SK-N-SH (cell line): ENCODE results near the gene KLHL7. TPM values are rescaled to one million over a fixed set of nuclear protein-coding genes. Genes with fewer than 3 reads are reported as not detected.

Experiments used
- CTCF ChIA-PET: fragments of 300-600, 350-600 bp; formaldehyde crosslinking; extraction: SDS; loops from one replicate; lab custom pipeline; 2021; lab: Yijun Ruan, JAX
- POLR2A ChIA-PET: fragments of 350-600 bp; sonication (Branson Sonifier 250); formaldehyde crosslinking; extraction: SDS; loops from one replicate; lab custom pipeline; 2020; ENCODE audit warnings: antibody characterized with exemption, inconsistent platforms; lab: Yijun Ruan, JAX
- DNase-seq: peaks from one replicate; pipeline ENCODE4 v3.0.0; 2012
- H2AFZ ChIP-seq: fragments of 200-600 bp; sonication (generic); 2 replicates; pipeline ENCODE4 v1.8.1; 2016; ENCODE audit warnings: antibody characterized with exemption, mild to moderate bottlenecking, low read depth
- H3F3A ChIP-seq: fragments of 200-600 bp; sonication (generic); replicated peaks from 2 replicates; pipeline ENCODE3; 2016; ENCODE audit warnings: antibody characterized with exemption, mild to moderate bottlenecking; ENCODE audit not compliant: insufficient read depth
- H3K27ac ChIP-seq, 2 experiments: fragments of 200-500 bp in 1 of 2; fragments of 200-600 bp in 1 of 2; sonication (Bioruptor generic) in 1 of 2; sonication (generic), shearing (Covaris generic) in 1 of 2; 2 replicates each; pipeline versions ENCODE4 v1.5.1 to v1.6.1; 2014 to 2016; ENCODE audit warnings: low read depth in 2 of 2, inconsistent platforms in 1 of 2, low read length in 1 of 2, mild to moderate bottlenecking in 1 of 2, mixed read lengths in 1 of 2
- H3K27me3 ChIP-seq: fragments of 200-600 bp; sonication (generic), shearing (Covaris generic); 2 replicates; pipeline ENCODE4 v1.6.1; 2016; ENCODE audit warnings: mixed run types; ENCODE audit not compliant: insufficient read depth
- H3K36me3 ChIP-seq, 2 experiments: fragments of 200-500 bp in 1 of 2; fragments of 200-600 bp in 1 of 2; sonication (Bioruptor generic) in 1 of 2; sonication (generic) in 1 of 2; replicated peaks in 1 of 2; 2 replicates each; pipeline versions ENCODE3 to v1.5.1; 2014 to 2016; ENCODE audit warnings: low read length in 1 of 2, mild to moderate bottlenecking in 1 of 2; ENCODE audit not compliant: insufficient read depth in 2 of 2, control insufficient read depth in 1 of 2
- H3K4me1 ChIP-seq, 2 experiments: fragments of 200-500 bp in 1 of 2; fragments of 200-600 bp in 1 of 2; sonication (Bioruptor generic) in 1 of 2; sonication (generic), shearing (Covaris generic) in 1 of 2; 2 replicates each; pipeline versions ENCODE4 v1.5.1 to v1.6.1; 2014 to 2016; ENCODE audit warnings: low read depth in 1 of 2, low read length in 1 of 2, mixed run types in 1 of 2; ENCODE audit not compliant: insufficient read depth in 2 of 2, control insufficient read depth in 1 of 2
- H3K4me2 ChIP-seq: fragments of 200-600 bp; sonication (generic), shearing (Covaris generic); 2 replicates; pipeline ENCODE4 v1.6.1; 2017; ENCODE audit warnings: mixed run types
- H3K4me3 ChIP-seq, 2 experiments: fragments of 200-500 bp in 1 of 2; fragments of 200-600 bp in 1 of 2; sonication (Bioruptor generic) in 1 of 2; sonication (generic), shearing (Covaris generic) in 1 of 2; 2 replicates each; pipeline versions ENCODE4 v1.5.1 to v1.8.1; 2014 to 2016; ENCODE audit warnings: low read depth in 2 of 2, inconsistent platforms in 1 of 2, low read length in 1 of 2, mild to moderate bottlenecking in 1 of 2, mixed read lengths in 1 of 2, moderate library complexity in 1 of 2
- H3K79me2 ChIP-seq: fragments of 200-600 bp; sonication (generic); 2 replicates; pipeline ENCODE4 v1.8.1; 2017; ENCODE audit warnings: mild to moderate bottlenecking; ENCODE audit not compliant: insufficient read depth
- H3K9ac ChIP-seq: fragments of 200-600 bp; sonication (generic); 2 replicates; pipeline ENCODE4 v1.6.1; 2017; ENCODE audit warnings: mixed run types
- H3K9me2 ChIP-seq: fragments of 200-600 bp; sonication (generic); 2 replicates; pipeline ENCODE4 v1.6.1; 2017; ENCODE audit warnings: mixed run types
- H3K9me3 ChIP-seq: fragments of 200-600 bp; sonication (generic); 2 replicates; pipeline ENCODE4 v1.6.1; 2017; ENCODE audit warnings: mixed run types, mild to moderate bottlenecking, moderate library complexity
- H4K20me1 ChIP-seq: fragments of 200-600 bp; sonication (generic); 2 replicates; pipeline ENCODE4 v1.6.1; 2017; ENCODE audit warnings: mild to moderate bottlenecking, mixed run types; ENCODE audit not compliant: insufficient read depth
- EZH2phosphoT487 ChIP-seq: fragments of 200-600 bp; sonication (generic); IDR thresholded peaks from 2 replicates; pipeline ENCODE4 v1.6.1; 2017; ENCODE audit warnings: low read depth, mixed run types, mild to moderate bottlenecking, antibody characterized with exemption, moderate library complexity, borderline replicate concordance
- FOXJ3 ChIP-seq: sonication (generic); formaldehyde crosslinking; IDR thresholded peaks from 2 replicates; pipeline ENCODE4 v1.5.1; 2020; ENCODE audit warnings: mild to moderate bottlenecking, missing genetic modification reagents
- FOXM1 ChIP-seq: IDR thresholded peaks from 2 replicates; pipeline ENCODE4 v1.4.0; 2012; ENCODE audit warnings: low read depth, mild to moderate bottlenecking
- JUND ChIP-seq: IDR thresholded peaks from 2 replicates; pipeline ENCODE4 v1.4.0; 2012
- MEF2A ChIP-seq: IDR thresholded peaks from 2 replicates; pipeline ENCODE4 v1.4.0; 2012; ENCODE audit warnings: low read depth, borderline replicate concordance
- MXI1 ChIP-seq: IDR thresholded peaks from 2 replicates; pipeline ENCODE4 v1.6.1; 2012; ENCODE audit warnings: mild to moderate bottlenecking, low read depth, low read length, improper control_type of control experiment
- NRF1 ChIP-seq: IDR thresholded peaks from 2 replicates; pipeline ENCODE4 v1.6.1; 2012; ENCODE audit warnings: low read depth, mild to moderate bottlenecking, low read length
- POLR2AphosphoS5 ChIP-seq: IDR thresholded peaks from 2 replicates; pipeline ENCODE4 v1.6.1; 2012; ENCODE audit warnings: low read depth, low read length
- RAD21 ChIP-seq: IDR thresholded peaks from 2 replicates; pipeline ENCODE4 v1.6.1; 2012; ENCODE audit warnings: mild to moderate bottlenecking, low read length
- RXRA ChIP-seq: IDR thresholded peaks from 2 replicates; pipeline ENCODE4 v1.4.0; 2012; ENCODE audit warnings: low read depth, mild to moderate bottlenecking, borderline replicate concordance
- TAF1 ChIP-seq: IDR thresholded peaks from 2 replicates; pipeline ENCODE4 v1.6.1; 2012; ENCODE audit warnings: low read depth, mild to moderate bottlenecking, low read length, moderate library complexity, borderline replicate concordance
- TCF12 ChIP-seq: IDR thresholded peaks from 2 replicates; pipeline ENCODE4 v1.4.0; 2012
- YY1 ChIP-seq: IDR thresholded peaks from 2 replicates; pipeline ENCODE4 v1.4.0; 2012; ENCODE audit warnings: low read depth, mild to moderate bottlenecking
- WGBS: methylation state at CpG from one replicate; pipeline ENCODE4 v1.1.6; 2017; ENCODE audit warnings: low lambda C conversion rate; 5-methylcytosine and 5-hydroxymethylcytosine counted together
- polyA plus RNA-seq, 3 experiments: library from polyadenylated mRNA; depleted of rRNA; stranded (reverse); fragments of >200 nt; gene quantifications; 2 replicates each; pipeline ENCODE4 v1.2.3, GENCODE V29; 2012
- TF ChIP-seq, protein P1 (sequence below): IDR thresholded peaks from 2 replicates; pipeline ENCODE4 v1.6.1; 2012; ENCODE audit warnings: mild to moderate bottlenecking, low read depth, low read length, moderate library complexity
- TF ChIP-seq, protein P2 (sequence below): IDR thresholded peaks from 2 replicates; pipeline ENCODE4 v1.4.0; 2012; ENCODE audit warnings: low read depth, borderline replicate concordance
- TF ChIP-seq, protein P3 (sequence below): IDR thresholded peaks from 2 replicates; pipeline ENCODE4 v1.4.0; 2012; ENCODE audit warnings: low read depth, borderline replicate concordance
- TF ChIP-seq, protein P4 (sequence below): fragments of 150-350 bp; IDR thresholded peaks from 2 replicates; pipeline ENCODE4 v1.6.1; 2017; ENCODE audit warnings: antibody characterized with exemption, low read length, low read depth, borderline replicate concordance

Gene KLHL7
- polyA plus RNA-seq, 1 of the 3 experiments (the other 2 are of a cell fraction) = 30.8 TPM

DNA sequence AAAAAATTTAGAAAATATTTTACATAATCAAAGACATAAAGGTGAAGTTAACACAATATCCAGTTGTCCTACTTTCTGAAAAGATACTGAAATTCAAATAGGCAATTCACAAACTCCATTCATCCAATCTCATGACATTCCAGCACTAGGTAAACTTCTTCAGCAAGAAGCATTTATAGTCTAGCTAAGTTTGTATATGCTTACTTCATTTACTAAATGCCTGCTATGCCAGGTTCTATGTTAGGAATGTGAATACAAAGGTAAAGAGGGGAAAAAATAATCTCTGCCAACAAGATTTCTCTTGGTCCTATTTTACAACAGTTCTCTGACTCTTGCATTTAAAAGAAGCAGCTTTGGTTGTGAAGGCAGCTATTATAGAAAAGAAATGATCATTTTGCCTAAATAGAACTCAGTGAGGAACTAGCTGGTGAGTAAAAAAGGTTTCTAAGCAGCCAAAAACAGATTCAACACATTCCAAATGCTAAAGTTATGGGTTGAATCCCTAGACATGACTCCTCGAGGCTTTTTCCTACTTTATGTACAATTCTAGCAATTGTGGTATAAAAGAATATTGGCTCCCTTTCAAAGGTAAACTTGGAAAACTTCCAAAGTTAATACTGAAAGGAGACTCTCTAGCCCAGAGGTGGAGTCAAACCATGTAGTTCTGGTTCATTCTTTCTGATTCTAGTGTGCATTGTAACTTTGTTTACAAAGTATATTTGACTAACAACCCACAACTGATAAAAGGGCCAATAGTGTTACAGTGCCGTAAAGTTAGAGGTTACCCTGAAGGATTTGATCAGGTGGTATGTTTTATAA lies 30.9 kb upstream of the KLHL7 start (continued):
- TF ChIP-seq, protein P1, sequence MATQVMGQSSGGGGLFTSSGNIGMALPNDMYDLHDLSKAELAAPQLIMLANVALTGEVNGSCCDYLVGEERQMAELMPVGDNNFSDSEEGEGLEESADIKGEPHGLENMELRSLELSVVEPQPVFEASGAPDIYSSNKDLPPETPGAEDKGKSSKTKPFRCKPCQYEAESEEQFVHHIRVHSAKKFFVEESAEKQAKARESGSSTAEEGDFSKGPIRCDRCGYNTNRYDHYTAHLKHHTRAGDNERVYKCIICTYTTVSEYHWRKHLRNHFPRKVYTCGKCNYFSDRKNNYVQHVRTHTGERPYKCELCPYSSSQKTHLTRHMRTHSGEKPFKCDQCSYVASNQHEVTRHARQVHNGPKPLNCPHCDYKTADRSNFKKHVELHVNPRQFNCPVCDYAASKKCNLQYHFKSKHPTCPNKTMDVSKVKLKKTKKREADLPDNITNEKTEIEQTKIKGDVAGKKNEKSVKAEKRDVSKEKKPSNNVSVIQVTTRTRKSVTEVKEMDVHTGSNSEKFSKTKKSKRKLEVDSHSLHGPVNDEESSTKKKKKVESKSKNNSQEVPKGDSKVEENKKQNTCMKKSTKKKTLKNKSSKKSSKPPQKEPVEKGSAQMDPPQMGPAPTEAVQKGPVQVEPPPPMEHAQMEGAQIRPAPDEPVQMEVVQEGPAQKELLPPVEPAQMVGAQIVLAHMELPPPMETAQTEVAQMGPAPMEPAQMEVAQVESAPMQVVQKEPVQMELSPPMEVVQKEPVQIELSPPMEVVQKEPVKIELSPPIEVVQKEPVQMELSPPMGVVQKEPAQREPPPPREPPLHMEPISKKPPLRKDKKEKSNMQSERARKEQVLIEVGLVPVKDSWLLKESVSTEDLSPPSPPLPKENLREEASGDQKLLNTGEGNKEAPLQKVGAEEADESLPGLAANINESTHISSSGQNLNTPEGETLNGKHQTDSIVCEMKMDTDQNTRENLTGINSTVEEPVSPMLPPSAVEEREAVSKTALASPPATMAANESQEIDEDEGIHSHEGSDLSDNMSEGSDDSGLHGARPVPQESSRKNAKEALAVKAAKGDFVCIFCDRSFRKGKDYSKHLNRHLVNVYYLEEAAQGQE = no peak
- TF ChIP-seq YY1 (no peak), POLR2AphosphoS5 (no peak), TAF1 (no peak)

DNA sequence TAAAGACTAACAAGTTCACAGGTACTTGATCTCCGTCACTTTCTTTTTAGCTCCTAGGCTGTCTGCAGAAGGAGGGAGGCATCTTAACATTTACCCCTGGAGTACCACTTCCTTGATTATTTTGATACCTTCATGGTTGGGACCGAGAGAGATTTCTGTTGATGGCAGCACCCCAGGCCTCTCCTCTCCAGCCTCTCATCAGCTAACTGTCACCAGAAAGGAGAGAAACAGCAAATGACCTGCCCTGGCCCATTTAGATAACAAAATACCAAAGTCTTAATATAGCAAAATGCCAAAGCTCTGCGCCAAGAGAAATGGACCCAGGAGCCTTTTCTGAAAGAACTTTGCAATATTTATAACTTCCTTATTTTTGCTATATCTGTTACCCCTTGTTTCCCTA lies 30.0 kb upstream of the KLHL7 start:
- DNase-seq = no peak
- Histone ChIP-seq H3K4me3 (no peak overlapping the region), H3K9ac (no peak overlapping the region), H3K27me3 (peaks cover 15% of the 10 kb centered on the region; the same call in 1 of the 2 replicates), H3F3A (no peaks in the 10 kb centered on the region), H3K4me2 (no peak overlapping the region), H3K27ac (no peak overlapping the region), H3K79me2 (no peaks in the 10 kb centered on the region), H3K36me3 (no peaks in the 10 kb centered on the region), H2AFZ (no peak overlapping the region), H3K9me3 (no peaks in the 10 kb centered on the region), H4K20me1 (no peaks in the 10 kb centered on the region), H3K4me1 (peaks cover 0 to 2% of the 10 kb centered on the region in 2 experiments; a peak in 1 of 4 replicates), H3K9me2 (no peaks in the 10 kb centered on the region)
- POLR2A ChIA-PET = no interaction called here
- WGBS = 57% methylated on average over 3 of the region's 3 CpGs
- no peak for TF ChIP-seq MEF2A
- TF ChIP-seq, protein P2, sequence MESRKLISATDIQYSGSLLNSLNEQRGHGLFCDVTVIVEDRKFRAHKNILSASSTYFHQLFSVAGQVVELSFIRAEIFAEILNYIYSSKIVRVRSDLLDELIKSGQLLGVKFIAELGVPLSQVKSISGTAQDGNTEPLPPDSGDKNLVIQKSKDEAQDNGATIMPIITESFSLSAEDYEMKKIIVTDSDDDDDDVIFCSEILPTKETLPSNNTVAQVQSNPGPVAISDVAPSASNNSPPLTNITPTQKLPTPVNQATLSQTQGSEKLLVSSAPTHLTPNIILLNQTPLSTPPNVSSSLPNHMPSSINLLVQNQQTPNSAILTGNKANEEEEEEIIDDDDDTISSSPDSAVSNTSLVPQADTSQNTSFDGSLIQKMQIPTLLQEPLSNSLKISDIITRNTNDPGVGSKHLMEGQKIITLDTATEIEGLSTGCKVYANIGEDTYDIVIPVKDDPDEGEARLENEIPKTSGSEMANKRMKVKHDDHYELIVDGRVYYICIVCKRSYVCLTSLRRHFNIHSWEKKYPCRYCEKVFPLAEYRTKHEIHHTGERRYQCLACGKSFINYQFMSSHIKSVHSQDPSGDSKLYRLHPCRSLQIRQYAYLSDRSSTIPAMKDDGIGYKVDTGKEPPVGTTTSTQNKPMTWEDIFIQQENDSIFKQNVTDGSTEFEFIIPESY = no peak
- no peak for TF ChIP-seq FOXM1
- no peak for TF ChIP-seq POLR2AphosphoS5
- TF ChIP-seq, protein P3, sequence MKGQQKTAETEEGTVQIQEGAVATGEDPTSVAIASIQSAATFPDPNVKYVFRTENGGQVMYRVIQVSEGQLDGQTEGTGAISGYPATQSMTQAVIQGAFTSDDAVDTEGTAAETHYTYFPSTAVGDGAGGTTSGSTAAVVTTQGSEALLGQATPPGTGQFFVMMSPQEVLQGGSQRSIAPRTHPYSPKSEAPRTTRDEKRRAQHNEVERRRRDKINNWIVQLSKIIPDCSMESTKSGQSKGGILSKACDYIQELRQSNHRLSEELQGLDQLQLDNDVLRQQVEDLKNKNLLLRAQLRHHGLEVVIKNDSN = no peak
- TF ChIP-seq, protein P4, sequence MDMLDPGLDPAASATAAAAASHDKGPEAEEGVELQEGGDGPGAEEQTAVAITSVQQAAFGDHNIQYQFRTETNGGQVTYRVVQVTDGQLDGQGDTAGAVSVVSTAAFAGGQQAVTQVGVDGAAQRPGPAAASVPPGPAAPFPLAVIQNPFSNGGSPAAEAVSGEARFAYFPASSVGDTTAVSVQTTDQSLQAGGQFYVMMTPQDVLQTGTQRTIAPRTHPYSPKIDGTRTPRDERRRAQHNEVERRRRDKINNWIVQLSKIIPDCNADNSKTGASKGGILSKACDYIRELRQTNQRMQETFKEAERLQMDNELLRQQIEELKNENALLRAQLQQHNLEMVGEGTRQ = no peak
- TF ChIP-seq FOXJ3 = no peak
- TF ChIP-seq NRF1 = no peak
- TF ChIP-seq EZH2phosphoT487 = no peak
- no peak for TF ChIP-seq RXRA
- no peak for TF ChIP-seq TCF12
- TF ChIP-seq, protein P1 = no peak
- TF ChIP-seq MXI1 = no peak
- TF ChIP-seq RAD21 = no peak
- TF ChIP-seq JUND = no peak
- CTCF ChIA-PET = interaction anchor here (1.3 to 1.8 kb wide), 2 partner anchors 11 to 516 kb away, joined by 3 to 5 read pairs; no protein-coding TSS in a partner anchor
